Measurements from ENCODE around the gene MARCHF2.

The MARCHF2 gene

DNA sequence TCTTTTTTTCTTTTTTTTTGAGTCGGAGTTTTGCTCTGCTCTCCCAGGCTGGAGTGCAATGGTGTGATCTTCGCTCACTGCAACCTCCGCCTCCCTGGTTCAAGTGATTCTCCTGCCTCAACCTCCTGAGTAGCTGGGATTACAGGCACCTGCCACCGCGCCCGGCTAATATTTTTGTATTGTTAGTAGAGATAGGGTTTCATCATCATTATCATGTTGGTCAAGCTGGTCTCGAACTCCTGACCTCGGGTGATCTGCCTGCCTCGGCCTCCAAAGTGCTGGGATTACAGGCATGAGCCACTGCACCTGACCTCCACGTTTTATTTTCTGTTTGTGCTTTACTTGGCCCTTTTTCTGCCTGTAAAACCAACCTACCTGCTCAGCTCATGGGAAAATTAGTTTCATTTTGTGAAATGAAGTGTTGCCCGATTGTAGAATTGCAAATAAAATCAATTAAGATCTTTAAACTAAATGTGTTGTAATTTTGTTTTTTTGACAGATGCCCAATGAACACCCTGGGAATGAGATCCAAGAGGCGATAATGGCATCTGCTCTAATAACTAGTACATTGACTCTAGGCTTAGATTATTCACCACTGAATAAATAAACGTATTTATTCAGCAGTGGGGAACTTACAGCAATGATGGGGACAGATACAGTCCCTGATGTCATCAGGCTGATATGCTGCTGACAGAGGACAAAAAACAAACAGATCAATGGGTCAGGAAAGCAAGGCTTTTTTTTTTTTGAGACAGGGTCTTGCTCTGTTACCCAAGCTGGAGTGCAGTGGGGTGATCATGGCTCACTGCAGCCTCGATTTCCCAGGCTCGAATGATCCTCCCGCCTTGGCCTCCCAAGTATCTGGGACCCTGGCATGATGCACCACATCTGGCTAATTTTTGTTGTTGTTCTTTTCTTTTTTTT is 25.2 kb upstream of the MARCHF2 start:
- H3K9ac ChIP-seq (ENCODE audit: low read depth, low read length, poor library complexity) = no peak overlapping the region
- H3K14ac ChIP-seq (ENCODE audit: low read length) = no peak overlapping the region
- H3K4me1 ChIP-seq (ENCODE audit: control insufficient read depth in 2 of 2, insufficient read depth in 1 of 2, low read depth in 1 of 2, low read length in 2 of 2) = peaks cover 5 to 9% of the 10 kb centered on the region in 2 donors
- H4K91ac ChIP-seq (ENCODE audit: low read depth, low read length, poor library complexity) = no peak overlapping the region
- H2AFZ ChIP-seq (ENCODE audit: low read length) = no peak overlapping the region
- no peaks in the 10 kb centered on the region for H3K27me3 ChIP-seq (ENCODE audit: control insufficient read depth in 3 of 3, insufficient read depth in 3 of 3, low read depth in 1 of 3, low read length in 3 of 3)
- H3K27ac ChIP-seq (replicated peaks; ENCODE audit: low read length) = no peak overlapping the region
- no peak overlapping the region for H2BK15ac ChIP-seq (ENCODE audit: low read length)
- H3K79me1 ChIP-seq (ENCODE audit: low read depth, low read length) = peaks cover 7% of the 10 kb centered on the region
- WGBS, 2 donors (ENCODE audit: extremely low coverage in 2 of 2, insufficient read length in 2 of 2, insufficient replicate concordance in 1 of 2) = no CpG with 5 or more reads among the region's 16 CpGs
- H3K23ac ChIP-seq (ENCODE audit: low read depth, low read length, poor library complexity) = no peak overlapping the region
- no peak for DNase-seq (ENCODE audit: low spot score)
- H3K4ac ChIP-seq (ENCODE audit: low read length) = no peak overlapping the region
- no peak overlapping the region for H2BK120ac ChIP-seq (ENCODE audit: low read depth, low read length)
- no peak overlapping the region for H3K4me2 ChIP-seq (ENCODE audit: insufficient read depth, low read length, poor library complexity, severe bottlenecking)
- no peak overlapping the region for H2BK12ac ChIP-seq (ENCODE audit: low read length)
- H3K9me3 ChIP-seq (replicated peaks in 1 of 2; ENCODE audit: control insufficient read depth in 2 of 2, insufficient read depth in 1 of 2, low read depth in 1 of 2, low read length in 2 of 2) = no peaks in the 10 kb centered on the region
- no peak overlapping the region for H3K4me3 ChIP-seq (ENCODE audit: low read length in 2 of 2)
- peaks cover 0 to 9% of the 10 kb centered on the region in 2 donors for H3K36me3 ChIP-seq (replicated peaks in 1 of 2; ENCODE audit: control insufficient read depth in 2 of 2, insufficient read depth in 2 of 2, low read length in 2 of 2)
- no peak overlapping the region for H3K18ac ChIP-seq (ENCODE audit: low read length)
- H4K8ac ChIP-seq (ENCODE audit: low read depth, low read length) = no peak overlapping the region
- H2AK5ac ChIP-seq (ENCODE audit: low read depth, low read length) = no peak overlapping the region
- H2BK5ac ChIP-seq (ENCODE audit: low read length) = no peak overlapping the region

DNA sequence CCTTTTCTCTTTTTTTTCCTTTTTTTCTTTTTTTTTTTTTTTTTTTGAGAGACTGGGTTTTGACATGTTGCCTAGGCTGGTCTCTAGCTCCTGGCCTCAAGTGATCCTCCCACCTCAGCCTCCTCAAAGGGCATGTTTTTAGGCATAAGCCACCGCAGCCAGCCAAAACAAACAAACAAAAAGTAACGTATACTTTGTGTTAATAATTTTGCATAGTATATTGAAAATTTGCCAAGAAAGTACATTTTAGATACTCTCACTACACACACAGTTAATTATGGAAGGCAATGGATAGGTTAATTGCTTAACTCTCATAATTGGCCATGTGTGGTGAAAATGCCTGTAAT is 24.5 kb upstream of the MARCHF2 start:
- no CpG with 5 or more reads among the region's 2 CpGs for WGBS, 2 donors (ENCODE audit: extremely low coverage in 2 of 2, insufficient read length in 2 of 2, insufficient replicate concordance in 1 of 2)
- no peak overlapping the region for H3K18ac ChIP-seq (ENCODE audit: low read length)

DNA sequence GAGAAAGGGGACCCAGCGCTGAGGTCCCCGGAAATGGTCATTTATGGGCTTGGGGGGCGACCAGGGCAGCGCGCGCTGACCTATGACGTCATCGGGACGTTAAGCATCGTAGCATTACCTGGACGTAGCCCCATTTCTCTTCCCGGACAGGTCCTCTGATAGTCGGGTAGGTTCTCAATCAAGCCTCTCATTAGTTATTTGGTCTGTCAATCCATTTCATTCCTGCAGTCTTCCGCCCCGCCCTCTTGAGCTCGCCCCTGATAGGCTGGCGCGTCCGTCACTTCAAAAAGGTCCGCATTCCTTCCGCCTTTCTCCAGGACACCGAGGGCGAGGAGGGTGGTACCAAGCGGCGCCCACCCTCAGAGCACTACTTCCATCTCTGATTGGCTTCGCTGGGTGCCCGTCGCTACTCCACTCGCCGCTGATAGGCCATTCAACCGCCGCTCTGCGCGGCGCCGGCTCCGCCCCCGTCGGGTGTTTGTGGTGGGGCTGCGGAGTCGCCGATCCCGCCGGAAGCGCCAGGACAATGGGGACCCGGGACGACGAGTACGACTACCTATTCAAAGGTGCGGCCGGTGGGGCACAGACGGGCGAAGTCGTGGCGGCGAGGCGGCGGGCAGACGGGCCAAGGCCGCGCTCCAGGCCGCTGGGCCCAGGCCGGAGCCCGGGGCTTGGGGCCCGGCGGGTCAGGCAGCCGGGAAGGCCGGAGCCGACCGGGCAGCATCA is 23.1 kb upstream of the MARCHF2 start, which contains the start of gene RAB11B:
Gene RAB11B (plus strand): TSS at position 470 of the 726 bp plus-strand sequence. CDS start 57 bp downstream, at position 527.
- WGBS, 2 donors (ENCODE audit: extremely low coverage in 2 of 2, insufficient read length in 2 of 2, insufficient replicate concordance in 1 of 2) = no CpG with 5 or more reads among the region's 70 CpGs
- peaks cover 11% of the 10 kb centered on the region for H3K79me1 ChIP-seq (ENCODE audit: low read depth, low read length)

More for the DNA sequence above, 24.5 kb upstream of the MARCHF2 start:
- H3K4ac ChIP-seq (ENCODE audit: low read length) = no peak overlapping the region
- peaks cover 11% of the 10 kb centered on the region for H3K79me1 ChIP-seq (ENCODE audit: low read depth, low read length)
- no peak overlapping the region for H3K9ac ChIP-seq (ENCODE audit: low read depth, low read length, poor library complexity)
- H3K14ac ChIP-seq (ENCODE audit: low read length) = no peak overlapping the region
- H3K4me2 ChIP-seq (ENCODE audit: insufficient read depth, low read length, poor library complexity, severe bottlenecking) = no peak overlapping the region
- H3K23ac ChIP-seq (ENCODE audit: low read depth, low read length, poor library complexity) = no peak overlapping the region
- no peak overlapping the region for H4K8ac ChIP-seq (ENCODE audit: low read depth, low read length)
- H2AK5ac ChIP-seq (ENCODE audit: low read depth, low read length) = no peak overlapping the region
- DNase-seq (ENCODE audit: low spot score) = no peak
- H4K91ac ChIP-seq (ENCODE audit: low read depth, low read length, poor library complexity) = no peak overlapping the region
- H2BK15ac ChIP-seq (ENCODE audit: low read length) = no peak overlapping the region
- H2AFZ ChIP-seq (ENCODE audit: low read length) = no peak overlapping the region
- no peaks in the 10 kb centered on the region for H3K9me3 ChIP-seq (replicated peaks in 1 of 2; ENCODE audit: control insufficient read depth in 2 of 2, insufficient read depth in 1 of 2, low read depth in 1 of 2, low read length in 2 of 2)
- H2BK12ac ChIP-seq (ENCODE audit: low read length) = no peak overlapping the region
- H3K4me1 ChIP-seq (ENCODE audit: control insufficient read depth in 2 of 2, insufficient read depth in 1 of 2, low read depth in 1 of 2, low read length in 2 of 2) = peaks cover 5 to 9% of the 10 kb centered on the region in 2 donors
- no peak overlapping the region for H3K4me3 ChIP-seq (ENCODE audit: low read length in 2 of 2)
- no peak overlapping the region for H2BK5ac ChIP-seq (ENCODE audit: low read length)
- no peak overlapping the region for H3K27ac ChIP-seq (replicated peaks; ENCODE audit: low read length)
- H2BK120ac ChIP-seq (ENCODE audit: low read depth, low read length) = no peak overlapping the region
- H3K36me3 ChIP-seq (replicated peaks in 1 of 2; ENCODE audit: control insufficient read depth in 2 of 2, insufficient read depth in 2 of 2, low read length in 2 of 2) = peaks cover 0 to 15% of the 10 kb centered on the region in 2 donors
- H3K27me3 ChIP-seq (ENCODE audit: control insufficient read depth in 3 of 3, insufficient read depth in 3 of 3, low read depth in 1 of 3, low read length in 3 of 3) = no peaks in the 10 kb centered on the region

More for the DNA sequence above, 23.1 kb upstream of the MARCHF2 start, which contains the start of gene RAB11B:
- Histone ChIP-seq H2BK12ac (ENCODE audit: low read length) (peak within 1 kb of the TSS; percentile 80), H3K18ac (ENCODE audit: low read length) (peak within 1 kb of the TSS; percentile 100), H3K36me3 (replicated peaks in 1 of 2; ENCODE audit: control insufficient read depth in 2 of 2, insufficient read depth in 2 of 2, low read length in 2 of 2) (peaks cover 0 to 20% of the 10 kb centered on the region in 2 donors), H4K91ac (ENCODE audit: low read depth, low read length, poor library complexity) (peak within 1 kb of the TSS; percentile 100), H3K9me3 (replicated peaks in 1 of 2; ENCODE audit: control insufficient read depth in 2 of 2, insufficient read depth in 1 of 2, low read depth in 1 of 2, low read length in 2 of 2) (no peaks in the 10 kb centered on the region), H3K4me3 (ENCODE audit: low read length in 2 of 2) (peak within 1 kb of the TSS; percentile 71 to 97), H3K27me3 (ENCODE audit: control insufficient read depth in 3 of 3, insufficient read depth in 3 of 3, low read depth in 1 of 3, low read length in 3 of 3) (no peaks in the 10 kb centered on the region), H3K4me1 (ENCODE audit: control insufficient read depth in 2 of 2, insufficient read depth in 1 of 2, low read depth in 1 of 2, low read length in 2 of 2) (peaks cover 5 to 9% of the 10 kb centered on the region in 2 donors), H2BK5ac (ENCODE audit: low read length) (peak within 1 kb of the TSS; percentile 68), H3K4me2 (ENCODE audit: insufficient read depth, low read length, poor library complexity, severe bottlenecking) (peak within 1 kb of the TSS; percentile 68), H3K4ac (ENCODE audit: low read length) (peak within 1 kb of the TSS; percentile 100), H4K8ac (ENCODE audit: low read depth, low read length) (peak within 1 kb of the TSS; percentile 99), H2AFZ (ENCODE audit: low read length) (peak within 1 kb of the TSS; percentile 86), H3K23ac (ENCODE audit: low read depth, low read length, poor library complexity) (peak within 1 kb of the TSS; percentile 97), H3K27ac (replicated peaks; ENCODE audit: low read length) (peak within 1 kb of the TSS; percentile 99), H3K9ac (ENCODE audit: low read depth, low read length, poor library complexity) (peak within 1 kb of the TSS; percentile 100), H2AK5ac (ENCODE audit: low read depth, low read length) (peak within 1 kb of the TSS; percentile 99), H2BK120ac (ENCODE audit: low read depth, low read length) (peak within 1 kb of the TSS; percentile 99), H3K14ac (ENCODE audit: low read length) (peak within 1 kb of the TSS; percentile 100), H2BK15ac (ENCODE audit: low read length) (peak within 1 kb of the TSS; percentile 67)
- DNase-seq (ENCODE audit: low spot score) = peak; percentile 100

Measured in neuronal stem cell (in vitro differentiated cells).